HL-60 (cell line): ENCODE data around the gene BAG5.

ENCODE experiments used
- DNase-seq, 2 experiments: peaks; one replicate each; pipeline ENCODE4 v3.0.0-alpha.2; 2010 to 2020; ENCODE audit warnings: low read depth in 1 of 2, low spot score in 1 of 2
- H3K27ac ChIP-seq: fragments of 250-450 bp; sonication (Bioruptor Pico); replicated peaks from 2 replicates; pipeline ENCODE4 v1.5.1; 2020; ENCODE audit warnings: mild to moderate bottlenecking, moderate library complexity
- H3K27me3 ChIP-seq: fragments of 250-450 bp; sonication (Bioruptor Pico); 2 replicates; pipeline ENCODE4 v1.5.1; 2021; ENCODE audit warnings: mild to moderate bottlenecking, moderate library complexity; ENCODE audit not compliant: insufficient read depth, poor library complexity, severe bottlenecking
- H3K4me3 ChIP-seq: replicated peaks from 2 replicates; pipeline ENCODE4 v1.5.1; 2011; ENCODE audit warnings: mild to moderate bottlenecking, control low read depth, low read length; ENCODE audit not compliant: insufficient read depth
- GABPA ChIP-seq: IDR thresholded peaks from 2 replicates; pipeline ENCODE4 v1.6.1; 2012; ENCODE audit warnings: low read depth
- POLR2AphosphoS5 ChIP-seq: IDR thresholded peaks from 2 replicates; pipeline ENCODE4 v1.6.1; 2012; ENCODE audit warnings: low read depth
- SPI1 ChIP-seq: IDR thresholded peaks from 2 replicates; pipeline ENCODE4 v1.6.1; 2012; ENCODE audit warnings: low read depth, mild to moderate bottlenecking, borderline replicate concordance
- TF ChIP-seq, protein P1 (sequence below): IDR thresholded peaks from one replicate; pipeline ENCODE4 v1.5.1; 2011; ENCODE audit warnings: low read length, control low read depth, inconsistent platforms; ENCODE audit not compliant: insufficient read depth
- TF ChIP-seq, protein P2 (sequence below): IDR thresholded peaks from 2 replicates; pipeline ENCODE4 v1.6.1; 2012; ENCODE audit warnings: low read depth; ENCODE audit not compliant: insufficient replicate concordance

Gene BAG5

DNA sequence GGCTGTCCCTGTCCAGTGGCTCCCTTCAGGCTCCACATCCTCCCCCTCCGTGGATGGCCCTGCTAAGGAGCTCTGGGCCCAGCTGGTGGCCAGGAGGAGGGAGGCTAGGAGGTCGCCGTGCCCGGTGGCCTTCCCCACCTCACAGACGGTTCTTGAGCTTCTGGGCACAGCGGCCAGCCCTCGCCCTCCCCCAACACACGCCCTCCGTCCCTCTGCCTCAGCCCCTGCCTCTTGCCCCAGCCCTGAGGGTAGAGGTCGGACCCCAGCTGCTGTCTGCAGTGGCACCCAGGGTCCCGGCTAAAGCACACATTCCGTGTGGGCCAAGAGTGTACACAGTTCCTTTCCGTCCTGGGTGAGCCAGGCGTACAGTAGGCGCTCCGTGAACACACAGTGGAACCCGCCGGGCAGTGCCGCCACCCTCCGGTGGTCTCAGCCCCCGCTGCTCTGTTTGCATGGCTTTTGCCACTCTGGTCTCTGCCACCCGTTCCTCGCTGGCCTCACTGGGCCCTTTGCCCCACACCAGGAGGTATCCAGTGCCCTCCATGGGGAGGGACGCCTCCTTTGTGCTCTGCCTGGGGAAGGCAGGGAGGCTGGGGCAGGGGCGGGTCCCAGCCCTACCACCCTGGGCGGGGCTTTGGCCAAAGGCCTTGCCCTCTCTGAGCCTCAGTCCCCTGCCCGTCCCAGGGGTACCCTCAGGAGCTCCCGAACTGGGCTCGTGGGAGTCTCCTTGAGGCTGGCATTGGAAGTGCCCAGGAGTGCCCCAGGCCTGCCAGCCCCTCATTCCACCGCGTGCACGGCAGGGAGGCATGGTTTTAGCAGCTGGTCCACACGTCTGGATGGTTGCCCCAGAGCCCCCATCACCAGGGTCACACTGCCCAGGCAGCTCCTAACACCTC, 20.5 kb downstream of the BAG5 start:
- TF ChIP-seq SPI1: no peak
- no peak for TF ChIP-seq GABPA
- TF ChIP-seq POLR2AphosphoS5: no peak
- TF ChIP-seq, protein P1, sequence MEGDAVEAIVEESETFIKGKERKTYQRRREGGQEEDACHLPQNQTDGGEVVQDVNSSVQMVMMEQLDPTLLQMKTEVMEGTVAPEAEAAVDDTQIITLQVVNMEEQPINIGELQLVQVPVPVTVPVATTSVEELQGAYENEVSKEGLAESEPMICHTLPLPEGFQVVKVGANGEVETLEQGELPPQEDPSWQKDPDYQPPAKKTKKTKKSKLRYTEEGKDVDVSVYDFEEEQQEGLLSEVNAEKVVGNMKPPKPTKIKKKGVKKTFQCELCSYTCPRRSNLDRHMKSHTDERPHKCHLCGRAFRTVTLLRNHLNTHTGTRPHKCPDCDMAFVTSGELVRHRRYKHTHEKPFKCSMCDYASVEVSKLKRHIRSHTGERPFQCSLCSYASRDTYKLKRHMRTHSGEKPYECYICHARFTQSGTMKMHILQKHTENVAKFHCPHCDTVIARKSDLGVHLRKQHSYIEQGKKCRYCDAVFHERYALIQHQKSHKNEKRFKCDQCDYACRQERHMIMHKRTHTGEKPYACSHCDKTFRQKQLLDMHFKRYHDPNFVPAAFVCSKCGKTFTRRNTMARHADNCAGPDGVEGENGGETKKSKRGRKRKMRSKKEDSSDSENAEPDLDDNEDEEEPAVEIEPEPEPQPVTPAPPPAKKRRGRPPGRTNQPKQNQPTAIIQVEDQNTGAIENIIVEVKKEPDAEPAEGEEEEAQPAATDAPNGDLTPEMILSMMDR: no peak
- TF ChIP-seq, protein P2, sequence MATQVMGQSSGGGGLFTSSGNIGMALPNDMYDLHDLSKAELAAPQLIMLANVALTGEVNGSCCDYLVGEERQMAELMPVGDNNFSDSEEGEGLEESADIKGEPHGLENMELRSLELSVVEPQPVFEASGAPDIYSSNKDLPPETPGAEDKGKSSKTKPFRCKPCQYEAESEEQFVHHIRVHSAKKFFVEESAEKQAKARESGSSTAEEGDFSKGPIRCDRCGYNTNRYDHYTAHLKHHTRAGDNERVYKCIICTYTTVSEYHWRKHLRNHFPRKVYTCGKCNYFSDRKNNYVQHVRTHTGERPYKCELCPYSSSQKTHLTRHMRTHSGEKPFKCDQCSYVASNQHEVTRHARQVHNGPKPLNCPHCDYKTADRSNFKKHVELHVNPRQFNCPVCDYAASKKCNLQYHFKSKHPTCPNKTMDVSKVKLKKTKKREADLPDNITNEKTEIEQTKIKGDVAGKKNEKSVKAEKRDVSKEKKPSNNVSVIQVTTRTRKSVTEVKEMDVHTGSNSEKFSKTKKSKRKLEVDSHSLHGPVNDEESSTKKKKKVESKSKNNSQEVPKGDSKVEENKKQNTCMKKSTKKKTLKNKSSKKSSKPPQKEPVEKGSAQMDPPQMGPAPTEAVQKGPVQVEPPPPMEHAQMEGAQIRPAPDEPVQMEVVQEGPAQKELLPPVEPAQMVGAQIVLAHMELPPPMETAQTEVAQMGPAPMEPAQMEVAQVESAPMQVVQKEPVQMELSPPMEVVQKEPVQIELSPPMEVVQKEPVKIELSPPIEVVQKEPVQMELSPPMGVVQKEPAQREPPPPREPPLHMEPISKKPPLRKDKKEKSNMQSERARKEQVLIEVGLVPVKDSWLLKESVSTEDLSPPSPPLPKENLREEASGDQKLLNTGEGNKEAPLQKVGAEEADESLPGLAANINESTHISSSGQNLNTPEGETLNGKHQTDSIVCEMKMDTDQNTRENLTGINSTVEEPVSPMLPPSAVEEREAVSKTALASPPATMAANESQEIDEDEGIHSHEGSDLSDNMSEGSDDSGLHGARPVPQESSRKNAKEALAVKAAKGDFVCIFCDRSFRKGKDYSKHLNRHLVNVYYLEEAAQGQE: no peak
- Histone ChIP-seq H3K27ac (no peak overlapping the region), H3K4me3 (no peak overlapping the region), H3K27me3 (peaks cover 19% of the 10 kb centered on the region)
- DNase-seq: no peak

DNA sequence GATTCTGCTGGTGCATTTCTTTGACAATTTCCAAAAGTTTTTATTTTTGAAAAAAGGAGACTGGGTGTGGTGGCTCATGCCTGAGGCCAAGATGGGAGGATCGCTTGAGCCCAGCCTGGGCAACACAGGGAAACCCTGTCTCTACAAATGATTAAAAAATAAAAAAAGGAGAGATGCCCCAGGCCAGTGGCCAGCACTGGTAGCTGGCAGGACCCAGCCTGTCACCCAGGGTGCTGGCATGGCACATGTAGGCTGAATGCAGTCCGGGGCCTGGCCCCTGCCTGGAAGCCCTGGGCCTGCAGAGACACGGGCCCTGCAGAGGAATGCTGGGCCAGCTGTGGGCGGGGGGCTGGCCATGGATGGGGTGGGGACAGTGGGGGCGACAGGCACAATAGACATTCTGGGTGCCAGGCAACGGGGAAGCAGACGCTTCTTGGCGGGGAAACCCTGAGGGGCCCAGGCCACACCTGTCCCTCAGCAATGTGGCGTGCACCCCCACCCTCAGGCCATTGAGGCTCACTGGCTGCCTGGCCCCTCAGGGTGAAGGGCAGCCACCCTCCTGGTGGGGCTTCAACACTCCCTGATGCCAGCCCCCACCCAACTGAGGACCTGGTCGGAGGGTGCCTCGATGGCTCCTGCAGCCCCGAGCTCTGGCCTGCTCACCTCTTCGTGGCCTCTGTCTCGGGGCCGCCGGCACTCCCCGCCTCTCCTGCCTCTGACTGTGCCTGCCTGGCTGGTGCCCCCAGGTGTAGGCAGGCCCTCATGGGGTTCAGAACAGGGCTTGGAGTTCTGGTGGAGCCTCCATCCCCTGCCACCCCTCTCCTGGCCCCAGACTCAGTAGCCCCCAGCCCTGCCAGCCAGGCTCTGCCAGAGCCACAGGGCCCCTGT, 21.4 kb downstream of the BAG5 start:
- TF ChIP-seq POLR2AphosphoS5 (no peak), GABPA (no peak), SPI1 (no peak)
- TF ChIP-seq, protein P2: no peak
- TF ChIP-seq, protein P1: no peak
- peaks cover 19% of the 10 kb centered on the region for H3K27me3 ChIP-seq
- no peak overlapping the region for H3K4me3 ChIP-seq
- DNase-seq: no peak
- H3K27ac ChIP-seq: no peak overlapping the region

DNA sequence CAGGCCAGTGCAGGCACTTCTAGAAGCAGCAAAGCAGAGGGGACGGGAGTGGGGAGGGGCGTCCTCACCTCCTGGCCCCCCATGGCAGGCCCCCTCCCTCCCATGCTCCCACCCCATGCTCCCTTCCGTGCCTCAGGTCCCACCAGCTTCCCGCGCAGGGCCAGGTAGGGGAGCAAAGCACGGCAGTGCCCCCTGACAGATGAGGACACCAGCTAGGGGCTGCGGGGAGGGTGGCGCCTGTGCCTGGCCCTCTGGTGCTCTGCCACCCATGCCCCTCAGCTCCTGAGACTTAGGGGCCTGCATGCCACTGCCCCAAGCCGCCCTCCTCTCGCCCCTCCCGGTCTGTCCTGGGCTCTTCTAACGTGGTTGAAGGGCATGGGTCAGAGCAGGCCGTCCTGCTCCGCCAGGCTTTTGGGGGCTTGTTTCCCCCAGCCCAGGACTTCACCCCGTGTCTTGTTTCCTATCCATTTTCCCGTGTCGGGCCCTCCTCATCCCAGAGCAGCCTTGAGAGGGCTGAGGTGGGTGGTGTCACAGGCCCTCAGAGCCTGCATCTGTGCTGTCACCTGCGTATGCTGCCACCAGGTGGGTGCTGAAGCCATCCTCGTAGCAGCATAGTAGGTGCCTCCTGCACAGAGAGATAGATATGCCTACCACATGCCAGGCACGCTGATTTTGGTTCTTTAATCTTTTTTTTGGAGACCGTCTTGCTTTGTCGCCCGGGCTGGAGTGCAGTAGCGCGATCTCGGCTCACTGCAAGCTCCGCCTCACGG, 23.2 kb downstream of the BAG5 start:
- no peak overlapping the region for H3K4me3 ChIP-seq
- TF ChIP-seq, protein P2: no peak
- TF ChIP-seq GABPA (no peak), POLR2AphosphoS5 (no peak), SPI1 (no peak)
- TF ChIP-seq, protein P1: no peak
- peaks cover 19% of the 10 kb centered on the region for H3K27me3 ChIP-seq
- H3K27ac ChIP-seq: no peak overlapping the region
- no peak for DNase-seq
